A673 (cell line): ENCODE measurements around the gene MORN4. TPM values are rescaled to one million over a fixed set of nuclear protein-coding genes. Genes with fewer than 3 reads are reported as not detected.
A peak's percentile ranks its signal among the peaks of the same experiment; 100 is the strongest.

Experiments used
- BruUV-seq: library from RNA; stranded (reverse); fragments of 400-500 nt; replicated peaks from 2 replicates; lab custom pipeline; 2021; lab: Mats Ljungman, UMichigan
- CTCF ChIA-PET: fragments of 300-600 bp; sonication (Branson Sonifier 250); formaldehyde crosslinking; loops from one replicate; lab custom pipeline; 2022; ENCODE audit warnings: antibody characterized with exemption; lab: Charles Lee
- POLR2A ChIA-PET: fragments of 300-600 bp; sonication (Branson Sonifier 250); formaldehyde crosslinking; loops from one replicate; lab custom pipeline; 2022; ENCODE audit warnings: antibody characterized with exemption; ENCODE audit not compliant: low non-redundant PET; lab: Charles Lee
- DNase-seq: peaks from one replicate; pipeline ENCODE4 v3.0.0-alpha.2; 2015; ENCODE audit warnings: low spot score
- H3K27ac ChIP-seq: fragments of 200-600 bp; sonication (generic); 2 replicates; pipeline ENCODE4 v1.5.1; 2016; ENCODE audit warnings: mixed run types, low read depth, mild to moderate bottlenecking, mixed read lengths, antibody characterized with exemption, low read length; ENCODE audit not compliant: poor library complexity, severe bottlenecking
- H3K27me3 ChIP-seq: fragments of 200-600 bp; sonication (generic); replicated peaks from 2 replicates; pipeline ENCODE4 v1.6.1; 2017; ENCODE audit warnings: mixed run types, low read depth, mild to moderate bottlenecking, mixed read lengths, antibody characterized with exemption, low read length; ENCODE audit not compliant: insufficient read depth, poor library complexity
- H3K36me3 ChIP-seq: fragments of 200-600 bp; sonication (generic); 2 replicates; pipeline ENCODE4 v1.6.1; 2016; ENCODE audit warnings: mixed run types, mild to moderate bottlenecking, mixed read lengths, antibody characterized with exemption, low read length; ENCODE audit not compliant: insufficient read depth, poor library complexity, severe bottlenecking
- H3K4me1 ChIP-seq: fragments of 200-600 bp; sonication (generic); 2 replicates; pipeline ENCODE4 v1.6.1; 2017; ENCODE audit warnings: mixed run types, mild to moderate bottlenecking, mixed read lengths, antibody characterized with exemption, low read length; ENCODE audit not compliant: insufficient read depth, poor library complexity, severe bottlenecking
- H3K4me3 ChIP-seq: fragments of 200-600 bp; sonication (generic); 2 replicates; pipeline ENCODE4 v1.5.1; 2016; ENCODE audit warnings: low read depth, mixed run types, mild to moderate bottlenecking, mixed read lengths, low read length; ENCODE audit not compliant: poor library complexity, severe bottlenecking
- H3K9me3 ChIP-seq: fragments of 200-600 bp; sonication (generic); 2 replicates; pipeline ENCODE4 v1.6.1; 2016; ENCODE audit warnings: mixed run types, low read depth, mild to moderate bottlenecking, mixed read lengths, antibody characterized with exemption, low read length; ENCODE audit not compliant: poor library complexity, severe bottlenecking
- CTCF ChIP-seq: fragments of 300-800, 200-600 bp; sonication (generic); conservative IDR thresholded peaks from 2 replicates; pipeline ENCODE4 v1.5.1; 2017; ENCODE audit warnings: low read depth, mild to moderate bottlenecking, antibody characterized with exemption, low read length, moderate library complexity, mixed read lengths
- EZH2 ChIP-seq: fragments of 200-600 bp; sonication (generic); IDR thresholded peaks from 2 replicates; pipeline ENCODE4 v1.6.1; 2017; ENCODE audit warnings: borderline replicate concordance, low read depth, mild to moderate bottlenecking, mixed read lengths, antibody characterized with exemption, low read length; ENCODE audit not compliant: poor library complexity, severe bottlenecking
- intact Hi-C: fragments of 100-400 bp; cut with micrococcal nuclease; formaldehyde crosslinking; loops from one replicate; pipeline ENCODE4 v1.10.0; 2022; ENCODE audit not compliant: unreplicated experiment
- total RNA-seq: library from RNA; stranded (reverse); gene quantifications from 2 replicates; pipeline ENCODE4 v1.2.3, GENCODE V29; 2021

MORN4 gene
- total RNA-seq, 1 experiment from 2014 or later: 8.4 TPM

DNA sequence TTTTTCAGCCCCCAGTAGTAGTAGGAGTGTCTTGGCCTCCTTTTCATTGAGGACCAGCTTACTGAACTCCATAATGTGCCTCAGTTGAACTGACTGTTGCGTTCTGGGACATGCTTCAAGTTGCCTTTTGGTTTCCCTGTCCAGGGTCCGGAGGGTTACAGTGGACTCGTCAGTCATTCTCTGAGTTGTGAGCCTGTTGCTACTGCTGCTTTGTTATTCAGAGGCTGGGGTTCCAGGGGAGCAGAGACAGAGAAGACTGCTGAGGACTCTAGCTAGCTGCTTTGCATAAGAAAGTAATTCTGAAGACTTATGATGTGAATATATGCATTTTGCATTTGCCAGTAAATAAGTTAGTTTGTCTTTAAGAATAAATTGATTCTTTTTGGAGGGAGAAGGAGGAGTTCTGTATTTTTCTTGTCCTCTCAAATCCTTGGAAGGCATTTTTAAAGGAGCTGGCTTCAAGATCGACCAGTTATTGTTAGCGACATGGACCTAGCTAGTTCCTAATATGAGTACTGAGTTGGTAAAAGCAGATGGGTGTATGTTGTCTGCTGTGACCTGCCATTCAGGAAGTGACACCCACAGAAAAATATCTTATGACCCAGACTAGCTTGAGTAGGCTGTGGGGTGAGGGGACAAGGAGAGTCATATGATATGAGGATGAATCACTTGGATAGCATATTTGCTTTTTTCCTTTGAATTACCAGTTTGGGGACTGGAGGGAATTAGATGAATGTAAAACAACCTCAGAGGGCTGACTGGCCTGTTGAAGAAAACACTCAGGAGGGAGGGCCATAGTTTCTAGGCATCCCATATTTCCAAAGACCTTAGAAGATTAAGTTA is 15.5 kb upstream of the MORN4 start:
- intact Hi-C loops: no loop called here
- CTCF ChIA-PET: interaction anchor here (0.6 to 0.8 kb wide), 3 partner anchors 11 to 1579 kb away, joined by 3 to 21 read pairs (median 7); no protein-coding TSS in a partner anchor

GRCh38 chr10:97647556-97647955 is 14.3 kb upstream of the MORN4 start:
- H3K27me3 ChIP-seq: no peaks in the 10 kb centered on the region
- TF ChIP-seq EZH2 (no peak), CTCF (no peak)
- H3K4me3 ChIP-seq: no peak overlapping the region
- intact Hi-C loops: no loop called here
- H3K4me1 ChIP-seq: peaks cover 11% of the 10 kb centered on the region
- CTCF ChIA-PET: interaction anchor here (0.6 kb wide), 1 partner anchor 73 kb away, joined by 3 read pairs; no protein-coding TSS in a partner anchor
- H3K27ac ChIP-seq: peak overlapping the region; percentile 31
- peaks cover 22% of the 10 kb centered on the region for H3K36me3 ChIP-seq
- H3K9me3 ChIP-seq: no peaks in the 10 kb centered on the region
- no peak for DNase-seq
- POLR2A ChIA-PET: no interaction called here
- BruUV-seq: no TSS peak

More for the DNA sequence above, 15.5 kb upstream of the MORN4 start:
- H3K27me3 ChIP-seq: no peaks in the 10 kb centered on the region
- peak; percentile 82 for DNase-seq
- TF ChIP-seq EZH2 (no peak), CTCF (no peak)
- no peak overlapping the region for H3K4me3 ChIP-seq
- BruUV-seq: no TSS peak
- no peaks in the 10 kb centered on the region for H3K9me3 ChIP-seq
- H3K36me3 ChIP-seq: peaks cover 31% of the 10 kb centered on the region
- peak overlapping the region; percentile 53 for H3K27ac ChIP-seq
- H3K4me1 ChIP-seq: peaks cover 11% of the 10 kb centered on the region
- POLR2A ChIA-PET: interaction anchor here (0.7 kb wide), 1 partner anchor 25 kb away, joined by 12 read pairs; no protein-coding TSS in a partner anchor

GRCh38 chr10:97644936-97645335 is 11.6 kb upstream of the MORN4 start:
- intact Hi-C loops: loop anchor here (5.0 kb wide), 1 partner anchor 42 kb away; the partner anchor contains the start of gene AVPI1
- no peaks in the 10 kb centered on the region for H3K27me3 ChIP-seq
- ChIA-PET POLR2A (no interaction called here), CTCF (no interaction called here)
- H3K9me3 ChIP-seq: no peaks in the 10 kb centered on the region
- H3K4me1 ChIP-seq: peaks cover 17% of the 10 kb centered on the region
- H3K27ac ChIP-seq: no peak overlapping the region
- peaks cover 5% of the 10 kb centered on the region for H3K36me3 ChIP-seq
- no peak for TF ChIP-seq EZH2
- peak; percentile 27 for DNase-seq
- no TSS peak for BruUV-seq
- H3K4me3 ChIP-seq: no peak overlapping the region
